ENCODE results near the gene PREB.

DNA sequence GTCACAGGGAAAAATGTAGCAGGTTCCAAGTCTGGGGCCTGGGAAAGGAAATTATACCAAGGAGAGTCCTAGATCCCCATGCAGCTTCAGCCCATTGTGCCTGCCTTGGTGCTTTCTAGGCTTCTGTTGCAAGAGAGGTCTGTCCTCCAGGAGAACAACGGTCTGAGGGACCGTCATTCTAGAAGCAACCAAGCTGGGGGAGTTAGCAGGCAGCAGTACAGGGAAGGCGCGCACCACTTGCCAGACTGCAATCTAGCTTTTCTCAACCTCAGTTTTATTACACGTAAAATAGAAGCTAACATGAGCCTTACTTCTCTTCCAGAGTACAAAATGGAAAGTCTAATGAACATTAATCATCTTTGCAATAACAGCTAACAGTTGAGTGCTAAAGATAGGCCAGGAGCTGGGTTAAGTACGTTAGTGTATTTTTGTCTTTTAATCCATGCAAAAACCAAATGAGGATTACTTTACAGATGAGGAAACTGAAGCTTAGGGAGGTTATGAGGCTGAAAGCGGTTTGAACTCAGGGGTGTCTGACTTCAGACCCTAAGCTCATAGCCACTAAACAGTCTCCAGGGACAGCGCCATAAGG lies 16.3 kb upstream of the PREB start:
- TF ChIP-seq, protein P1, sequence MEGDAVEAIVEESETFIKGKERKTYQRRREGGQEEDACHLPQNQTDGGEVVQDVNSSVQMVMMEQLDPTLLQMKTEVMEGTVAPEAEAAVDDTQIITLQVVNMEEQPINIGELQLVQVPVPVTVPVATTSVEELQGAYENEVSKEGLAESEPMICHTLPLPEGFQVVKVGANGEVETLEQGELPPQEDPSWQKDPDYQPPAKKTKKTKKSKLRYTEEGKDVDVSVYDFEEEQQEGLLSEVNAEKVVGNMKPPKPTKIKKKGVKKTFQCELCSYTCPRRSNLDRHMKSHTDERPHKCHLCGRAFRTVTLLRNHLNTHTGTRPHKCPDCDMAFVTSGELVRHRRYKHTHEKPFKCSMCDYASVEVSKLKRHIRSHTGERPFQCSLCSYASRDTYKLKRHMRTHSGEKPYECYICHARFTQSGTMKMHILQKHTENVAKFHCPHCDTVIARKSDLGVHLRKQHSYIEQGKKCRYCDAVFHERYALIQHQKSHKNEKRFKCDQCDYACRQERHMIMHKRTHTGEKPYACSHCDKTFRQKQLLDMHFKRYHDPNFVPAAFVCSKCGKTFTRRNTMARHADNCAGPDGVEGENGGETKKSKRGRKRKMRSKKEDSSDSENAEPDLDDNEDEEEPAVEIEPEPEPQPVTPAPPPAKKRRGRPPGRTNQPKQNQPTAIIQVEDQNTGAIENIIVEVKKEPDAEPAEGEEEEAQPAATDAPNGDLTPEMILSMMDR (IDR thresholded peaks at IDR 0.05; ENCODE audit: poor library complexity): no peak
- no peak for TF ChIP-seq EZH2 (IDR thresholded peaks at IDR 0.05; ENCODE audit: borderline replicate concordance)

All from hepatocyte (in vitro differentiated cells).